ENCODE data around the gene FAIM2. TPM values are rescaled to one million over a fixed set of nuclear protein-coding genes. Genes with fewer than 3 reads are reported as not detected.

Gene FAIM2
- total and polyA plus RNA-seq, 9 of the 15 experiments (the other 6 are each of a cell fraction or from before 2014, with no cell fraction given): 0.01 to 0.10 TPM; not detected in 7

DNA sequence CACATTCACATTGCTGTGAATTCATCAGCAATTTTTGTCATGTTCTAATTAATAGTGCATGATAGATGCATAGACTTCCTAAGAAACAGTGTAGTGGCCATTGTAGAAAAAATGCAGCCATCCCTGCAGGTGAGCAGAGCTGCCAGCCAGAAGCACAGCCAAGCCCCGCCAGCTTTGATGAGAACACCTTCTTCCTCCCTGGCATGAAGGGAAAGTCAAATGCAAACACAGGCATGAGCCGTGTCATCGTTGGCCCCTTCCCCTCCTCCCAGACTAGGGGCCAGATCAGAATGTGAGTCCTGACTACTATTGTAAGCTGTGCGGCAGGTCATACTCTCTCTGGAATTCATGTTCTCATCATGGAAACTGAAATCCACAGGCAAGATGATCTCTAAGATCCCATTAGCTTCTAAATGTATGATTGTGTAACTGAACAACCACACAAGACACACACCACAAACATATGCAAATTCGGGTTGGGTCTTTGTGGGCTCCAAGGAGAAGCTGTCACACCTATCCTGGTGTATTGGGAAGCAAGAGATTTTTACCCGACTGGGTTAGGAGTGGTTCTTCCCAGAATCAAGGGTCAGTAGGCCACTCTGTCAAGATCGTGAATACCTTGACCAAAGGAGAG, 44.0 kb upstream of the FAIM2 start:
- no peaks in the 10 kb centered on the region for H3K9me3 ChIP-seq (replicated peaks; ENCODE audit: control insufficient read depth, insufficient read depth, low read depth, low read length)
- no peak overlapping the region for H3K27ac ChIP-seq (ENCODE audit: extremely low read depth, low read depth, low read length)
- H3K4me3 ChIP-seq: no peak overlapping the region
- ChIA-PET POLR2A (interaction anchor here (0.9 kb wide), 1 partner anchor 455 kb away, joined by 3 read pairs; no protein-coding TSS in a partner anchor), CTCF (ENCODE audit: low intra/inter-chr PET ratio) (no interaction called here)
- H4K20me1 ChIP-seq (replicated peaks; ENCODE audit: control insufficient read depth, insufficient read depth, low read length): no peaks in the 10 kb centered on the region
- H3K27me3 ChIP-seq (ENCODE audit: control insufficient read depth in 2 of 2, insufficient read depth in 2 of 2, low read length in 2 of 2): 0 out of 5 replicates have a peak, but pooled peaks cover 0 to 9% of the 10 kb centered on the region in 2 experiments
- TF ChIP-seq SETDB1 (IDR thresholded peaks at IDR 0.05; ENCODE audit: low read length) (no peak), THRAP3 (IDR thresholded peaks at IDR 0.05; ENCODE audit: borderline replicate concordance) (no peak), ZNF696 (CRISPR knock-in tag; conservative IDR thresholded peaks at IDR 0.05) (no peak), KDM2B (CRISPR knock-in tag; IDR thresholded peaks at IDR 0.05) (no peak), FOXJ2 (tag; IDR thresholded peaks at IDR 0.05) (no peak), LARP7 (IDR thresholded peaks at IDR 0.05) (no peak)
- TF ChIP-seq, protein P1, sequence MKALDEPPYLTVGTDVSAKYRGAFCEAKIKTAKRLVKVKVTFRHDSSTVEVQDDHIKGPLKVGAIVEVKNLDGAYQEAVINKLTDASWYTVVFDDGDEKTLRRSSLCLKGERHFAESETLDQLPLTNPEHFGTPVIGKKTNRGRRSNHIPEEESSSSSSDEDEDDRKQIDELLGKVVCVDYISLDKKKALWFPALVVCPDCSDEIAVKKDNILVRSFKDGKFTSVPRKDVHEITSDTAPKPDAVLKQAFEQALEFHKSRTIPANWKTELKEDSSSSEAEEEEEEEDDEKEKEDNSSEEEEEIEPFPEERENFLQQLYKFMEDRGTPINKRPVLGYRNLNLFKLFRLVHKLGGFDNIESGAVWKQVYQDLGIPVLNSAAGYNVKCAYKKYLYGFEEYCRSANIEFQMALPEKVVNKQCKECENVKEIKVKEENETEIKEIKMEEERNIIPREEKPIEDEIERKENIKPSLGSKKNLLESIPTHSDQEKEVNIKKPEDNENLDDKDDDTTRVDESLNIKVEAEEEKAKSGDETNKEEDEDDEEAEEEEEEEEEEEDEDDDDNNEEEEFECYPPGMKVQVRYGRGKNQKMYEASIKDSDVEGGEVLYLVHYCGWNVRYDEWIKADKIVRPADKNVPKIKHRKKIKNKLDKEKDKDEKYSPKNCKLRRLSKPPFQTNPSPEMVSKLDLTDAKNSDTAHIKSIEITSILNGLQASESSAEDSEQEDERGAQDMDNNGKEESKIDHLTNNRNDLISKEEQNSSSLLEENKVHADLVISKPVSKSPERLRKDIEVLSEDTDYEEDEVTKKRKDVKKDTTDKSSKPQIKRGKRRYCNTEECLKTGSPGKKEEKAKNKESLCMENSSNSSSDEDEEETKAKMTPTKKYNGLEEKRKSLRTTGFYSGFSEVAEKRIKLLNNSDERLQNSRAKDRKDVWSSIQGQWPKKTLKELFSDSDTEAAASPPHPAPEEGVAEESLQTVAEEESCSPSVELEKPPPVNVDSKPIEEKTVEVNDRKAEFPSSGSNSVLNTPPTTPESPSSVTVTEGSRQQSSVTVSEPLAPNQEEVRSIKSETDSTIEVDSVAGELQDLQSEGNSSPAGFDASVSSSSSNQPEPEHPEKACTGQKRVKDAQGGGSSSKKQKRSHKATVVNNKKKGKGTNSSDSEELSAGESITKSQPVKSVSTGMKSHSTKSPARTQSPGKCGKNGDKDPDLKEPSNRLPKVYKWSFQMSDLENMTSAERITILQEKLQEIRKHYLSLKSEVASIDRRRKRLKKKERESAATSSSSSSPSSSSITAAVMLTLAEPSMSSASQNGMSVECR (CRISPR knock-in tag; IDR thresholded peaks at IDR 0.05): no peak
- TF ChIP-seq, protein P2, sequence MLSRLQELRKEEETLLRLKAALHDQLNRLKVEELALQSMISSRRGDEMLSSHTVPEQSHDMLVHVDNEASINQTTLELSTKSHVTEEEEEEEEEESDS (CRISPR knock-in tag; IDR thresholded peaks at IDR 0.05): no peak
- FAIRE-seq (peak; percentile 6), ATAC-seq (no peak), DNase-seq (ENCODE audit: extremely low read depth in 1 of 4, low spot score in 3 of 4) (no peak)
- no peak overlapping the region for H3K4me2 ChIP-seq (ENCODE audit: insufficient read depth, low read length)
- no peak overlapping the region for H3K9ac ChIP-seq (ENCODE audit: insufficient read depth in 1 of 2, low read depth in 2 of 2, low read length in 2 of 2)
- H3K36me3 ChIP-seq (ENCODE audit: control insufficient read depth, insufficient read depth, low read length): no peaks in the 10 kb centered on the region
- intact Hi-C loops (cut with micrococcal nuclease) (loop anchor here (5.0 kb wide), 2 partner anchors 80 to 170 kb away; no protein-coding TSS in a partner anchor), in situ Hi-C loops (cut with MboI) (no loop called here)
- H3K79me2 ChIP-seq (ENCODE audit: control insufficient read depth, insufficient read depth, low read length): no peaks in the 10 kb centered on the region
- no TSS peak for BruUV-seq (replicated peaks)
- WGBS (ENCODE audit: insufficient coverage, low coverage, missing lambda C conversion rate): 49% methylated on average over 7 of the region's 7 CpGs
- no peak overlapping the region for H2AFZ ChIP-seq (ENCODE audit: low read depth, low read length)
- peaks cover 14 to 23% of the 10 kb centered on the region in 2 experiments; a peak in 4 of 5 replicates for H3K4me1 ChIP-seq (replicated peaks in 1 of 2; ENCODE audit: control insufficient read depth in 2 of 2, insufficient read depth in 2 of 2, low read length in 2 of 2)
- H3K9me1 ChIP-seq (ENCODE audit: control insufficient read depth, insufficient read depth, low read length): no peaks in the 10 kb centered on the region
